NCI-H1436 (cell line): Measurements from ENCODE around the gene DMRT1.

Experiments used
- DNase-seq: peaks from one replicate; lab custom pipeline; 2025; lab: John Stamatoyannopoulos, UW

DMRT1 gene

GRCh38 chr9:841371-842209 lies at the start of gene DMRT1:
Gene DMRT1 (plus strand): TSS chr9:841697. CDS start chr9:841839, 142 bp downstream.
- DNase-seq: no peak

GRCh38 chr9:792331-793260 lies 48.9 kb upstream of the DMRT1 start:
- no peak for DNase-seq

GRCh38 chr9:794386-794785 lies 47.1 kb upstream of the DMRT1 start:
- no peak for DNase-seq

GRCh38 chr9:795869-796268 lies 45.6 kb upstream of the DMRT1 start:
- DNase-seq: no peak

- DNase-seq: no peak
Measured at GRCh38 chr9:800591-801150, 40.8 kb upstream of the DMRT1 start.

GRCh38 chr9:801399-802071 lies 40.0 kb upstream of the DMRT1 start:
- no peak for DNase-seq

GRCh38 chr9:804026-804425 lies 37.5 kb upstream of the DMRT1 start:
- DNase-seq: no peak

- no peak for DNase-seq
Measured at GRCh38 chr9:805151-805550, 36.3 kb upstream of the DMRT1 start.

GRCh38 chr9:806285-807156 lies 35.0 kb upstream of the DMRT1 start:
- DNase-seq: no peak

GRCh38 chr9:811106-811531 lies 30.4 kb upstream of the DMRT1 start:
- DNase-seq: no peak

GRCh38 chr9:818958-819357 lies 22.5 kb upstream of the DMRT1 start:
- no peak for DNase-seq

GRCh38 chr9:826500-827280 lies 14.8 kb upstream of the DMRT1 start:
- DNase-seq: no peak

- DNase-seq: no peak
Measured at GRCh38 chr9:840343-840742, 1.2 kb upstream of the DMRT1 start.

- no peak for DNase-seq
Measured at GRCh38 chr9:842635-843426, 1.3 kb downstream of the DMRT1 start.

- DNase-seq: no peak
Measured at GRCh38 chr9:843427-843785, 1.9 kb downstream of the DMRT1 start.

GRCh38 chr9:846852-847251 lies 5.4 kb downstream of the DMRT1 start:
- DNase-seq: no peak

GRCh38 chr9:847505-847904 lies 6.0 kb downstream of the DMRT1 start:
- DNase-seq: no peak

GRCh38 chr9:849431-849830 lies 7.9 kb downstream of the DMRT1 start:
- DNase-seq: no peak

- DNase-seq: no peak
Measured at GRCh38 chr9:852539-852938, 11.0 kb downstream of the DMRT1 start.

GRCh38 chr9:859251-859650 lies 17.8 kb downstream of the DMRT1 start:
- DNase-seq: no peak
